Osteoblast (primary cell): Measurements from ENCODE around the gene SORCS3. TPM values are rescaled to one million over a fixed set of nuclear protein-coding genes. Genes with fewer than 3 reads are reported as not detected.

Experiments
- DNase-seq: peaks from one replicate; pipeline ENCODE4 v3.0.0; 2011; ENCODE audit warnings: low spot score, mixed read lengths; ENCODE audit not compliant: insufficient read length; ENCODE audit errors: missing footprints
- H2AFZ ChIP-seq: 2 replicates; pipeline ENCODE4 v1.6.0; 2011; ENCODE audit warnings: mild to moderate bottlenecking, low read length
- H3K27ac ChIP-seq: 2 replicates; pipeline ENCODE4 v1.5.1; 2011; ENCODE audit warnings: mild to moderate bottlenecking, low read depth, low read length, moderate library complexity
- H3K27me3 ChIP-seq: 2 replicates; pipeline ENCODE4 v1.6.0; 2012; ENCODE audit warnings: mild to moderate bottlenecking, control low read depth, inconsistent platforms, low read length, moderate library complexity; ENCODE audit not compliant: insufficient read depth
- H3K36me3 ChIP-seq: 2 replicates; pipeline ENCODE4 v1.5.1; 2011; ENCODE audit warnings: mild to moderate bottlenecking, low read length, control low read depth, moderate library complexity; ENCODE audit not compliant: insufficient read depth
- H3K4me1 ChIP-seq: 2 replicates; pipeline ENCODE4 v1.5.1; 2011; ENCODE audit warnings: mild to moderate bottlenecking, low read length, control low read depth, moderate library complexity; ENCODE audit not compliant: insufficient read depth
- H3K4me2 ChIP-seq: 2 replicates; pipeline ENCODE4 v1.6.0; 2011; ENCODE audit warnings: mild to moderate bottlenecking, low read length; ENCODE audit not compliant: insufficient read depth
- H3K4me3 ChIP-seq: fragments of 200-600 bp; sonication (generic); 3 replicates; pipeline ENCODE4 v1.5.1; 2012; ENCODE audit warnings: mild to moderate bottlenecking, low read length, inconsistent platforms; ENCODE audit not compliant: insufficient read depth
- H3K79me2 ChIP-seq: 2 replicates; pipeline ENCODE4 v1.6.0; 2012; ENCODE audit warnings: mild to moderate bottlenecking, low read length, control low read depth, inconsistent platforms; ENCODE audit not compliant: insufficient read depth
- H3K9me3 ChIP-seq: 2 replicates; pipeline ENCODE4 v1.5.1; 2011; ENCODE audit warnings: low read depth, low read length, control low read depth
- H4K20me1 ChIP-seq: 2 replicates; pipeline ENCODE4 v1.6.0; 2012; ENCODE audit warnings: mild to moderate bottlenecking, low read length, control low read depth; ENCODE audit not compliant: insufficient read depth
- CTCF ChIP-seq: IDR thresholded peaks from 2 replicates; pipeline ENCODE4 v1.5.1; 2011; ENCODE audit warnings: mild to moderate bottlenecking, low read depth, low read length, moderate library complexity; ENCODE audit errors: extremely low read depth
- total RNA-seq: library from RNA; depleted of rRNA; stranded (reverse); fragments of >200 nt; gene quantifications from 2 replicates; pipeline ENCODE4 v1.2.3, GENCODE V29; 2012

The SORCS3 gene
- total RNA-seq, 1 donor, result not detected

- no peak for TF ChIP-seq CTCF
- Histone ChIP-seq H2AFZ (no peak overlapping the region), H3K4me3 (no peak overlapping the region), H3K4me2 (no peak overlapping the region), H3K79me2 (no peaks in the 10 kb centered on the region), H3K9me3 (no peaks in the 10 kb centered on the region), H3K27ac (no peak overlapping the region), H3K27me3 (no peaks in the 10 kb centered on the region), H3K36me3 (no peaks in the 10 kb centered on the region), H4K20me1 (no peaks in the 10 kb centered on the region), H3K4me1 (no peaks in the 10 kb centered on the region)
- no peak for DNase-seq
Measured at GRCh38 chr10:104741127-104741526, 100.0 kb downstream of the SORCS3 start.

GRCh38 chr10:104744052-104744451 lies 103.0 kb downstream of the SORCS3 start:
- H3K79me2 ChIP-seq, result no peaks in the 10 kb centered on the region
- no peaks in the 10 kb centered on the region for H3K27me3 ChIP-seq
- no peaks in the 10 kb centered on the region for H3K4me1 ChIP-seq
- no peak for DNase-seq
- TF ChIP-seq CTCF, result no peak
- H3K27ac ChIP-seq, result no peak overlapping the region
- H3K4me2 ChIP-seq, result no peak overlapping the region
- no peak overlapping the region for H2AFZ ChIP-seq
- no peaks in the 10 kb centered on the region for H4K20me1 ChIP-seq
- H3K4me3 ChIP-seq, result no peak overlapping the region
- no peaks in the 10 kb centered on the region for H3K9me3 ChIP-seq
- H3K36me3 ChIP-seq, result no peaks in the 10 kb centered on the region

- H3K4me1 ChIP-seq, result no peaks in the 10 kb centered on the region
- H3K36me3 ChIP-seq, result no peaks in the 10 kb centered on the region
- H3K79me2 ChIP-seq, result no peaks in the 10 kb centered on the region
- no peaks in the 10 kb centered on the region for H3K27me3 ChIP-seq
- no peak overlapping the region for H3K4me3 ChIP-seq
- H3K27ac ChIP-seq, result no peak overlapping the region
- H4K20me1 ChIP-seq, result no peaks in the 10 kb centered on the region
- H3K4me2 ChIP-seq, result no peak overlapping the region
- no peak for DNase-seq
- no peak for TF ChIP-seq CTCF
- H2AFZ ChIP-seq, result no peak overlapping the region
- H3K9me3 ChIP-seq, result no peaks in the 10 kb centered on the region
Measured at GRCh38 chr10:104750291-104750690, 109.2 kb downstream of the SORCS3 start.

- Histone ChIP-seq H3K4me1 (no peaks in the 10 kb centered on the region), H3K79me2 (no peaks in the 10 kb centered on the region), H3K9me3 (no peaks in the 10 kb centered on the region), H3K4me2 (no peak overlapping the region), H3K27me3 (no peaks in the 10 kb centered on the region), H2AFZ (no peak overlapping the region), H3K36me3 (no peaks in the 10 kb centered on the region), H3K4me3 (no peak overlapping the region), H4K20me1 (no peaks in the 10 kb centered on the region), H3K27ac (no peak overlapping the region)
- no peak for TF ChIP-seq CTCF
- no peak for DNase-seq
Measured at GRCh38 chr10:104762793-104763192, 121.7 kb downstream of the SORCS3 start.
